IPS DF 6.9 (cell line): ENCODE data around the gene FAM168A.

ENCODE experiments used
- DNase-seq: peaks from one replicate; pipeline ENCODE4 v3.0.0-alpha.2; 2013; ENCODE audit warnings: low read depth, low spot score
- H3K27ac ChIP-seq: one replicate; pipeline ENCODE4 v1.5.1; 2013; ENCODE audit warnings: low read length, control low read depth
- H3K27me3 ChIP-seq: 2 replicates; pipeline ENCODE4 v1.6.1; 2013; ENCODE audit warnings: mild to moderate bottlenecking, low read length; ENCODE audit not compliant: control insufficient read depth, insufficient read depth
- H3K36me3 ChIP-seq: 2 replicates; pipeline ENCODE4 v1.6.1; 2013; ENCODE audit warnings: low read length; ENCODE audit not compliant: control insufficient read depth, insufficient read depth
- H3K4me1 ChIP-seq: 2 replicates; pipeline ENCODE4 v1.6.1; 2013; ENCODE audit warnings: low read length; ENCODE audit not compliant: control insufficient read depth, insufficient read depth
- H3K4me3 ChIP-seq: 2 replicates; pipeline ENCODE4 v1.5.1; 2013; ENCODE audit warnings: mild to moderate bottlenecking, low read length
- H3K9me3 ChIP-seq: 2 replicates; pipeline ENCODE4 v1.6.1; 2013; ENCODE audit warnings: low read length, inconsistent platforms; ENCODE audit not compliant: control insufficient read depth, insufficient read depth
- WGBS: extraction: QIAGEN DNeasy Blood & Tissue Kit; methylation state at CpG from one replicate; pipeline ENCODE4 v1.1.7; 2013; ENCODE audit warnings: mixed read lengths, missing lambda C conversion rate; ENCODE audit not compliant: insufficient read length, insufficient coverage; 5-methylcytosine and 5-hydroxymethylcytosine counted together

The FAM168A gene

GRCh38 chr11:73398132-73398526 lies 199.8 kb downstream of the FAM168A start:
- Histone ChIP-seq H3K27me3 (no peaks in the 10 kb centered on the region), H3K4me1 (peaks cover 1% of the 10 kb centered on the region; the same call in 1 of the 2 replicates), H3K4me3 (no peak overlapping the region), H3K9me3 (no peaks in the 10 kb centered on the region), H3K36me3 (0 out of 2 replicates have a peak, but pooled peaks cover 3% of the 10 kb centered on the region), H3K27ac (no peak overlapping the region)
- no CpG with 5 or more reads among the region's 5 CpGs for WGBS
- DNase-seq, result no peak

- Histone ChIP-seq H3K9me3 (no peaks in the 10 kb centered on the region), H3K27ac (no peak overlapping the region), H3K36me3 (peaks cover 3% of the 10 kb centered on the region; the same call in 1 of the 2 replicates), H3K27me3 (no peaks in the 10 kb centered on the region), H3K4me1 (peaks cover 1% of the 10 kb centered on the region; the same call in 1 of the 2 replicates), H3K4me3 (no peak overlapping the region)
- no CpG with 5 or more reads among the region's 8 CpGs for WGBS
- DNase-seq, result no peak
Observed at GRCh38 chr11:73397468-73398131, 200.3 kb downstream of the FAM168A start.

GRCh38 chr11:73396985-73397384 lies 200.9 kb downstream of the FAM168A start:
- Histone ChIP-seq H3K27me3 (no peaks in the 10 kb centered on the region), H3K4me3 (no peak overlapping the region), H3K27ac (no peak overlapping the region), H3K4me1 (peaks cover 1% of the 10 kb centered on the region; the same call in 1 of the 2 replicates), H3K36me3 (peaks cover 3% of the 10 kb centered on the region; the same call in 1 of the 2 replicates), H3K9me3 (no peaks in the 10 kb centered on the region)
- DNase-seq, result no peak
- no CpG with 5 or more reads among the region's 7 CpGs for WGBS

GRCh38 chr11:73396251-73396930 lies 201.5 kb downstream of the FAM168A start:
- no peak overlapping the region for H3K27ac ChIP-seq
- DNase-seq, result no peak
- WGBS, result no CpG with 5 or more reads among the region's 6 CpGs

GRCh38 chr11:73395297-73396208 lies 202.4 kb downstream of the FAM168A start:
- Histone ChIP-seq H3K4me1 (peaks cover 1% of the 10 kb centered on the region; the same call in 1 of the 2 replicates), H3K36me3 (peaks cover 3% of the 10 kb centered on the region; the same call in 1 of the 2 replicates), H3K27ac (no peak overlapping the region), H3K27me3 (no peaks in the 10 kb centered on the region), H3K9me3 (no peaks in the 10 kb centered on the region), H3K4me3 (no peak overlapping the region)
- no CpG with 5 or more reads among the region's 22 CpGs for WGBS
- DNase-seq, result no peak

More at GRCh38 chr11:73396251-73396930, 201.5 kb downstream of the FAM168A start:
- no peaks in the 10 kb centered on the region for H3K27me3 ChIP-seq
- no peaks in the 10 kb centered on the region for H3K9me3 ChIP-seq
- peaks cover 3% of the 10 kb centered on the region; the same call in 1 of the 2 replicates for H3K36me3 ChIP-seq
- H3K4me3 ChIP-seq, result no peak overlapping the region
- H3K4me1 ChIP-seq, result peaks cover 1% of the 10 kb centered on the region; the same call in 1 of the 2 replicates

GRCh38 chr11:73394416-73395296 lies 203.3 kb downstream of the FAM168A start:
- no CpG with 5 or more reads among the region's 34 CpGs for WGBS
- no peak overlapping the region for H3K27ac ChIP-seq
- no peaks in the 10 kb centered on the region for H3K27me3 ChIP-seq
- no peak overlapping the region for H3K4me3 ChIP-seq
- no peaks in the 10 kb centered on the region for H3K9me3 ChIP-seq
- H3K4me1 ChIP-seq, result peaks cover 1% of the 10 kb centered on the region; the same call in 1 of the 2 replicates
- DNase-seq, result no peak
- H3K36me3 ChIP-seq, result peaks cover 3% of the 10 kb centered on the region; the same call in 1 of the 2 replicates

- WGBS, result no CpG with 5 or more reads among the region's 16 CpGs
- H3K4me3 ChIP-seq, result no peak overlapping the region
- peak; percentile 64 for DNase-seq
Observed at GRCh38 chr11:73393479-73394415, 204.2 kb downstream of the FAM168A start.

GRCh38 chr11:73393011-73393380 lies 204.9 kb downstream of the FAM168A start:
- no peak for DNase-seq
- Histone ChIP-seq H3K4me1 (no peaks in the 10 kb centered on the region; the same call in 1 of the 2 replicates), H3K36me3 (peaks cover 3% of the 10 kb centered on the region; the same call in 1 of the 2 replicates), H3K4me3 (no peak overlapping the region), H3K27me3 (no peaks in the 10 kb centered on the region), H3K27ac (no peak overlapping the region), H3K9me3 (no peaks in the 10 kb centered on the region)
- no CpG with 5 or more reads among the region's 7 CpGs for WGBS

More at GRCh38 chr11:73393479-73394415, 204.2 kb downstream of the FAM168A start:
- Histone ChIP-seq H3K9me3 (no peaks in the 10 kb centered on the region), H3K27ac (no peak overlapping the region), H3K4me1 (peaks cover under 1% of the 10 kb centered on the region; the same call in 1 of the 2 replicates), H3K36me3 (peaks cover 3% of the 10 kb centered on the region; the same call in 1 of the 2 replicates), H3K27me3 (no peaks in the 10 kb centered on the region)
